ENCODE results near the gene SLC39A3.

The SLC39A3 gene

GRCh38 chr19:2766594-2767372 is 27.0 kb upstream of the SLC39A3 start:
- peaks cover 82% of the 10 kb centered on the region for H3K36me3 ChIP-seq (ENCODE audit: control insufficient read depth, insufficient read depth, low read length)
- H3K9me3 ChIP-seq (ENCODE audit: control insufficient read depth, insufficient read depth, low read depth, low read length) = no peaks in the 10 kb centered on the region
- H3K4me3 ChIP-seq (ENCODE audit: low read depth, low read length) = no peak overlapping the region
- H3K9ac ChIP-seq (ENCODE audit: low read length) = no peak overlapping the region
- H3K27ac ChIP-seq (ENCODE audit: low read depth, low read length) = no peak overlapping the region
- no peaks in the 10 kb centered on the region for H3K27me3 ChIP-seq (ENCODE audit: control insufficient read depth, insufficient read depth, low read length)
- no peaks in the 10 kb centered on the region for H3K4me1 ChIP-seq (ENCODE audit: control insufficient read depth, insufficient read depth, low read length)

DNA sequence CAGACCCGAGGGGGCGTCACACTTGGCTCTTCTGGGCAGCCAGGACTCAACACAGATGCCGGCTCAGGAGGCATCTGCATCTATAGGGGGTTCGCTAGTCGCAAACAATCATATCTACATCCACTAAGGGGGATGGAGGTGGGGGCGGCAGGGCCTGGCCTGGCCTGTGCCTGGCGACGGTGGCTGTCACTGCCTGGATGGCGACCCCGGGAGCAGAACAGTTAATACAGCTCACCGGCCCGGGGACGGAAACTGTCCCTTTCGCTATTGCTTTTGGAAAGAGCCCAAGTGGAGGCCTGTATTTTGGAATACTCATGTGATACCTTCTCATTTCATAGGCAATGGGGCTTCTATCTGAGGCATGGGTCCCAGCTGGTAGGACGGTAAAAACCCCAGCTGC is 25.6 kb upstream of the SLC39A3 start:
- Histone ChIP-seq H3K9ac (ENCODE audit: low read length) (no peak overlapping the region), H3K27me3 (ENCODE audit: control insufficient read depth, insufficient read depth, low read length) (no peaks in the 10 kb centered on the region), H3K36me3 (ENCODE audit: control insufficient read depth, insufficient read depth, low read length) (peaks cover 88% of the 10 kb centered on the region), H3K9me3 (ENCODE audit: control insufficient read depth, insufficient read depth, low read depth, low read length) (no peaks in the 10 kb centered on the region), H3K27ac (ENCODE audit: low read depth, low read length) (no peak overlapping the region), H3K4me3 (ENCODE audit: low read depth, low read length) (no peak overlapping the region), H3K4me1 (ENCODE audit: control insufficient read depth, insufficient read depth, low read length) (no peaks in the 10 kb centered on the region)

DNA sequence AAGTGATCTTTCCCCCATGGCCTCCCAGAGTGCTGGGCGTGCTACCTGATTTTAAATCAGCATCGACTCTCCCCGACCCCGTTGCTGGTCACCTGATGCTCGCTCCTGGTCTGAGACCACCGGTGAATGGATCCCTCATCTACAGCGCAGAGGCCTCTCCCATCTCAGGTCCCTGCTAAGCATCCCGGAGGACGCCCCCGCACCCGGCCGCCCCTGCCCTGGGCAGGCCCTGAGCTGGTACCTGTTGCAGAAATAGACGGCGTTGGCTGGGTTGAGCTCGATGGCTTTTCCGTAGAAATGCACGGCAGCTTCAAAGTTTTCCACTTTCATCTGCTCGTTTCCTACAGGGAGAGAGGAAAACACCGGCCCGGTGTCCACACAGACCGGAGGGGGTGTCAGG is 25.1 kb upstream of the SLC39A3 start:
- peaks cover 90% of the 10 kb centered on the region for H3K36me3 ChIP-seq (ENCODE audit: control insufficient read depth, insufficient read depth, low read length)
- H3K4me1 ChIP-seq (ENCODE audit: control insufficient read depth, insufficient read depth, low read length) = no peaks in the 10 kb centered on the region
- no peak overlapping the region for H3K9ac ChIP-seq (ENCODE audit: low read length)
- no peak overlapping the region for H3K27ac ChIP-seq (ENCODE audit: low read depth, low read length)
- H3K4me3 ChIP-seq (ENCODE audit: low read depth, low read length) = no peak overlapping the region
- H3K27me3 ChIP-seq (ENCODE audit: control insufficient read depth, insufficient read depth, low read length) = no peaks in the 10 kb centered on the region
- H3K9me3 ChIP-seq (ENCODE audit: control insufficient read depth, insufficient read depth, low read depth, low read length) = no peaks in the 10 kb centered on the region

DNA sequence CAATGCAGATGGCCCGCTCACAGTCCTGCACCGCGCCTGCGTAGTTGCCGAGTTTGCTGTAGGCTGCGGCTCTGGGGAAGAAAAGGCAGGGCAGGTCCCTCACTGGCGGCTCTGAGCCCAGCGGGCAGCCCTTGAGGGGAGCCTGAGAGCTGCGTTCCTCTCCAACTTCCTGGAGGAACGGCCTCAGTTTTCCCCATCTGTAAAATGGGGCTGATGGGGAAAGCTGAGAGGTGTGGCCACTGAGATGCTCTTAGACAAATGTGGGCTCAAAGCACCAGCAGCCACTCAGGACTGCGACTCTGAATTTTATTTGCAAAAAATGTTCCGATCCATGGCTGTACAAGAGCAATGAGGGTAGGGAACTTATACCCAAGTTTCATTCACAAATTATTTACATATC is 23.9 kb upstream of the SLC39A3 start:
- no peaks in the 10 kb centered on the region for H3K4me1 ChIP-seq (ENCODE audit: control insufficient read depth, insufficient read depth, low read length)
- H3K27ac ChIP-seq (ENCODE audit: low read depth, low read length) = no peak overlapping the region
- H3K36me3 ChIP-seq (ENCODE audit: control insufficient read depth, insufficient read depth, low read length) = peaks cover 95% of the 10 kb centered on the region
- H3K9ac ChIP-seq (ENCODE audit: low read length) = no peak overlapping the region
- H3K9me3 ChIP-seq (ENCODE audit: control insufficient read depth, insufficient read depth, low read depth, low read length) = no peaks in the 10 kb centered on the region
- H3K27me3 ChIP-seq (ENCODE audit: control insufficient read depth, insufficient read depth, low read length) = no peaks in the 10 kb centered on the region
- H3K4me3 ChIP-seq (ENCODE audit: low read depth, low read length) = no peak overlapping the region

- Histone ChIP-seq H3K9me3 (ENCODE audit: control insufficient read depth, insufficient read depth, low read depth, low read length) (no peaks in the 10 kb centered on the region), H3K27ac (ENCODE audit: low read depth, low read length) (no peak overlapping the region), H3K27me3 (ENCODE audit: control insufficient read depth, insufficient read depth, low read length) (no peaks in the 10 kb centered on the region), H3K4me1 (ENCODE audit: control insufficient read depth, insufficient read depth, low read length) (no peaks in the 10 kb centered on the region), H3K9ac (ENCODE audit: low read length) (no peak overlapping the region), H3K36me3 (ENCODE audit: control insufficient read depth, insufficient read depth, low read length) (peaks cover 92% of the 10 kb centered on the region), H3K4me3 (ENCODE audit: low read depth, low read length) (no peak overlapping the region)
These were observed 23.1 kb upstream of the SLC39A3 start for GRCh38 chr19:2762783-2763496.

GRCh38 chr19:2761876-2762782 is 22.3 kb upstream of the SLC39A3 start:
- H3K9me3 ChIP-seq (ENCODE audit: control insufficient read depth, insufficient read depth, low read depth, low read length) = no peaks in the 10 kb centered on the region
- peaks cover 92% of the 10 kb centered on the region for H3K36me3 ChIP-seq (ENCODE audit: control insufficient read depth, insufficient read depth, low read length)
- no peak overlapping the region for H3K9ac ChIP-seq (ENCODE audit: low read length)
- no peak overlapping the region for H3K27ac ChIP-seq (ENCODE audit: low read depth, low read length)
- H3K4me1 ChIP-seq (ENCODE audit: control insufficient read depth, insufficient read depth, low read length) = no peaks in the 10 kb centered on the region
- H3K27me3 ChIP-seq (ENCODE audit: control insufficient read depth, insufficient read depth, low read length) = no peaks in the 10 kb centered on the region
- no peak overlapping the region for H3K4me3 ChIP-seq (ENCODE audit: low read depth, low read length)

GRCh38 chr19:2761309-2761677 is 21.5 kb upstream of the SLC39A3 start:
- Histone ChIP-seq H3K36me3 (ENCODE audit: control insufficient read depth, insufficient read depth, low read length) (peaks cover 92% of the 10 kb centered on the region), H3K9ac (ENCODE audit: low read length) (no peak overlapping the region), H3K27me3 (ENCODE audit: control insufficient read depth, insufficient read depth, low read length) (no peaks in the 10 kb centered on the region), H3K27ac (ENCODE audit: low read depth, low read length) (no peak overlapping the region), H3K4me3 (ENCODE audit: low read depth, low read length) (no peak overlapping the region), H3K4me1 (ENCODE audit: control insufficient read depth, insufficient read depth, low read length) (no peaks in the 10 kb centered on the region), H3K9me3 (ENCODE audit: control insufficient read depth, insufficient read depth, low read depth, low read length) (no peaks in the 10 kb centered on the region)

DNA sequence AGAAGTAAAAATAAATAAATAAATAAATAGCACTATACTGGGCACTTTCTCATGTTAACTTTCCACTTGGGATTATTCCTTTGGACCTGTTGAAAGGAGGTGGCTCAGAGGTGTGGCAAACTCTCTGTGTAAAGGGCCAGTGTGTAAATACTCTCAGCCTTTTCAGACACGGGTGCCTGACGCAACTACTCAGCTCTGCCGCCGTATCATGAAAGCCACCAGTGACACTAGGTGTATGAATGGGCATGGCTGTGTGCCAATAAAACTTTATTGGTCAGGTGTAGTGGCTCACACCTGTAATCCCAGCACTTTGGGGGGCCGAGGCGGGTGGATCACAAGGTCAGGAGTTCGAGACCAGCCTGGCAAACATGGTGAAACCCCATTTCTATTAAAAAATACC is 20.1 kb upstream of the SLC39A3 start:
- Histone ChIP-seq H3K27ac (ENCODE audit: low read depth, low read length) (no peak overlapping the region), H3K9ac (ENCODE audit: low read length) (no peak overlapping the region), H3K36me3 (ENCODE audit: control insufficient read depth, insufficient read depth, low read length) (peaks cover 92% of the 10 kb centered on the region)

DNA sequence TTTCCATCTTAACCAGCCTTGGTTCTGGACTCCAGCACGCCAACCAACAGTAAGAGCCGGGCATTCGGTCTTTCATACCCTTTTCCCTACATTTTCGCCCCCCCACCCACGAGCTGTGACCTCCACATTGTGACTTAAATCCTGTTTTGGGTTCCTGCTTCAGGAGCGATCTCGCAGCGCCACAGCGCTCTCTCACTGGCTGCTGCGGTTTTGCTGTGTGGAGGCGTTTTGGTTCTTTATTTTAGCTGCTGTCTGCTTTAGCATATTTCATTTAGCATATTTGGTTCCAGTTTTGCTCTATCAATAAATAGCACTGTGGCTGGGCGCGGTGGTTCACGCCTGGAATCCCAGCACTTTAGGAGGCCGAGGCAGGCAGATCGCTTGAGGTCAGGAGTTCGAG is 19.5 kb upstream of the SLC39A3 start:
- no peak overlapping the region for H3K9ac ChIP-seq (ENCODE audit: low read length)
- no peaks in the 10 kb centered on the region for H3K9me3 ChIP-seq (ENCODE audit: control insufficient read depth, insufficient read depth, low read depth, low read length)
- no peak overlapping the region for H3K27ac ChIP-seq (ENCODE audit: low read depth, low read length)
- H3K36me3 ChIP-seq (ENCODE audit: control insufficient read depth, insufficient read depth, low read length) = peaks cover 92% of the 10 kb centered on the region
- no peaks in the 10 kb centered on the region for H3K27me3 ChIP-seq (ENCODE audit: control insufficient read depth, insufficient read depth, low read length)
- no peaks in the 10 kb centered on the region for H3K4me1 ChIP-seq (ENCODE audit: control insufficient read depth, insufficient read depth, low read length)
- no peak overlapping the region for H3K4me3 ChIP-seq (ENCODE audit: low read depth, low read length)

More for the DNA sequence above, 20.1 kb upstream of the SLC39A3 start:
- Histone ChIP-seq H3K9me3 (ENCODE audit: control insufficient read depth, insufficient read depth, low read depth, low read length) (no peaks in the 10 kb centered on the region), H3K4me3 (ENCODE audit: low read depth, low read length) (no peak overlapping the region), H3K27me3 (ENCODE audit: control insufficient read depth, insufficient read depth, low read length) (no peaks in the 10 kb centered on the region), H3K4me1 (ENCODE audit: control insufficient read depth, insufficient read depth, low read length) (no peaks in the 10 kb centered on the region)

DNA sequence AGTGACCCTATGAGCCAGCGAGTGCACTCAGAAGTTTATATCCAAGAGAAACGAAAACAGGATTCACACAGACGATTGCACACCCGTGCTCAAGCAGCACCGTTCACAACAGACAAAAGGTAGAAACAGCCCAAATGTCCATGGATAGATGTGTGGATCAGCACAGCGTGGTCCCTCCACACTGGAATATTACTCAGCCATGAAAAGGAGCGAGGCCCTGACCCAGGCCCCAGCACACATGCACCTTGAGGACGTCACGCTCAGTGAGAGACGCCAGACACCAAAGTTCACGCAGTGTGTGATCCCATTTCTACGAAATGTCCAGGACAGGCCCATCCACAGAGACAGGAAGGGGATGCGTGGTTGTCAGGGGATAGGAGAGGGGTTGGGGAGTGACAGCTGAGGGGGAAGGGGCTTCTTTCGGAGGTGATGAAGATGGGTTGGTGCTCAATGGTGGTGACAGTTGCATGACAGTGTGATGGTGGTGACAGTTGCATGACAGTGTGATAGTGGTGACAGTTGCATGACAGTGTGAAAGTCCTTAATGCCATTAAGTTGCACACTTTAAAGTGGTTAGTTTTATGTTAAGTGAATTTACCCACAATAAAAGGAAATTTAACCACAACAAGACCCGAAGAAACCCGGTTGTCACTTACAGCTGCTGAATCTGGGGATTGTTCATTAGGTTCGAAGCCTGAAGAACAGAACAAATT is 18.9 kb upstream of the SLC39A3 start:
- no peak overlapping the region for H3K4me3 ChIP-seq (ENCODE audit: low read depth, low read length)
- H3K27ac ChIP-seq (ENCODE audit: low read depth, low read length) = no peak overlapping the region
- no peaks in the 10 kb centered on the region for H3K27me3 ChIP-seq (ENCODE audit: control insufficient read depth, insufficient read depth, low read length)
- no peak overlapping the region for H3K9ac ChIP-seq (ENCODE audit: low read length)
- no peaks in the 10 kb centered on the region for H3K4me1 ChIP-seq (ENCODE audit: control insufficient read depth, insufficient read depth, low read length)
- no peaks in the 10 kb centered on the region for H3K9me3 ChIP-seq (ENCODE audit: control insufficient read depth, insufficient read depth, low read depth, low read length)
- peaks cover 92% of the 10 kb centered on the region for H3K36me3 ChIP-seq (ENCODE audit: control insufficient read depth, insufficient read depth, low read length)
